Measurements from ENCODE around the gene CHMP6. TPM values are rescaled to one million over a fixed set of nuclear protein-coding genes. Genes with fewer than 3 reads are reported as not detected.

The CHMP6 gene
- total RNA-seq, 1 experiment from 2014 or later: 22.0 TPM

DNA sequence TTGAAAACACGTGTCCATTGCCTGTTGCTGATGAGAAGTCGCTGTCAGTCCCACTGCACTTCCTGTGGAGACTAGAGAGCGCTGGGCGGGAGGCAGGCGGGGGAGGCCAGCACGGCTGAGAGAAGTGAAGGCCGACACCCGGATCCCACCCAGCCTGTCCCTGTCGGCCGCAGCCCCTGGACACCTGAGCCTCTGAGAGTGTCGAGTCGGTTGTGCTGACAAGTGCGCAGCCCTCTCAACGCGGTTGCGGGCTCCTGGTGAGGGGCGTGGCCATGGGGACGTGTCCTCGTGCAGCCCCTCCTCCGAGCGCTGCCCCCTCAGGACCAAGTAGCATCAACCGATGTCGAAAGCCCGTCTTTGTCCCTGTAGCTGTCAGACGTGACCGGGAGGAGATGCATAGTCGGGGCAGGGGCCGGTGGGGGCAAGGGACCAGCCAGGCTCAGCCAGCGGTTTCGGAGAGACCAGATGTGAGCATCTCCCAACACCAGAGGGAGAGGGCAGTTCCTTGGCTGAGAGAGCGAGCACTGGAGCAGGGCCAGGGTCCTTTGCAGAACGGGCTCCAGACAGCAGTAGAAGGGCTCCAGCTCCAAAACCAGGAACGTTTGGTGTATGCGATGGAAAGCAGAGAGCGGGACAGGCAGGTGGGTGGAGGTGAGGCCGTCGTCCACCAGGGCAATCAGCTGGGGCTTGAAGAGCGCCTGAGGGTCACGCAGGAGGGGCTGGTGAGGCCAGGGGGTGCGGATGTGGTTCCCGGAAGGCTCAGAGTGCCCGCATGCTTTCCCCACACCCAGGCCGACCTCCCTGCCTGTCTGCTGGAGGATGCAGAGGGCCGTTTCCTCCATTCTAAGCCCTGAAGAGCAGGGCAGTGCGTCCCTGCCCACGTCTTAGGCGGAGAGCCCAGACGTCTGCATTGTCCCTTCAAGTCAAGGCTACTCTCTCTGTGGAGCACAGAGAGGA is 43.3 kb upstream of the CHMP6 start:
- DNase-seq (ENCODE audit: low read depth, low spot score) (no peak), ATAC-seq (0 out of 2 replicates have a peak, but pooled peaks have one; percentile 9)
- CTCF ChIA-PET: no interaction called here
- RAD21 ChIA-PET (ENCODE audit: low non-redundant PET in 1 of 2, low total read pairs in 2 of 2, uncharacterized antibody in 2 of 2, unreplicated experiment in 2 of 2): no interaction called here
- H3K36me3 ChIP-seq (ENCODE audit: control insufficient read depth in 1 of 2, insufficient read depth in 2 of 2, low read length in 2 of 2): peaks cover 7 to 20% of the 10 kb centered on the region in 2 experiments; a peak in 3 of 4 replicates
- no peaks in the 10 kb centered on the region for H3K9me3 ChIP-seq (ENCODE audit: control insufficient read depth in 1 of 2, insufficient read depth in 1 of 2, low read depth in 1 of 2, low read length in 2 of 2)
- BruUV-seq (replicated peaks): no TSS peak
- intact Hi-C loops (cut with micrococcal nuclease): no loop called here
- no peaks in the 10 kb centered on the region for H3K4me1 ChIP-seq (ENCODE audit: control insufficient read depth in 1 of 2, insufficient read depth in 2 of 2, low read length in 2 of 2)
- POLR2A ChIA-PET: no interaction called here
- no peak overlapping the region for H3K27ac ChIP-seq (ENCODE audit: low read depth, low read length)
- TF ChIP-seq CEBPB (IDR thresholded peaks at IDR 0.05; ENCODE audit: low read depth) (no peak), EZH2 (IDR thresholded peaks at IDR 0.05) (no peak), POLR2A (IDR thresholded peaks at IDR 0.05; ENCODE audit: borderline replicate concordance, extremely low read depth, insufficient read depth, insufficient read length) (no peak), ZNF274 (IDR thresholded peaks at IDR 0.05; ENCODE audit: low read depth, low read length) (no peak), SRF (IDR thresholded peaks at IDR 0.05; ENCODE audit: low read depth) (no peak), SP1 (IDR thresholded peaks at IDR 0.05; ENCODE audit: low read depth) (no peak), JUND (IDR thresholded peaks at IDR 0.05) (no peak), SIN3A (IDR thresholded peaks at IDR 0.05; ENCODE audit: low read depth) (no peak), EZH2phosphoT487 (IDR thresholded peaks at IDR 0.05; ENCODE audit: borderline replicate concordance) (no peak)
- TF ChIP-seq, protein P1, sequence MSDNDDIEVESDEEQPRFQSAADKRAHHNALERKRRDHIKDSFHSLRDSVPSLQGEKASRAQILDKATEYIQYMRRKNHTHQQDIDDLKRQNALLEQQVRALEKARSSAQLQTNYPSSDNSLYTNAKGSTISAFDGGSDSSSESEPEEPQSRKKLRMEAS (IDR thresholded peaks at IDR 0.05): no peak
- TF ChIP-seq, protein P2, sequence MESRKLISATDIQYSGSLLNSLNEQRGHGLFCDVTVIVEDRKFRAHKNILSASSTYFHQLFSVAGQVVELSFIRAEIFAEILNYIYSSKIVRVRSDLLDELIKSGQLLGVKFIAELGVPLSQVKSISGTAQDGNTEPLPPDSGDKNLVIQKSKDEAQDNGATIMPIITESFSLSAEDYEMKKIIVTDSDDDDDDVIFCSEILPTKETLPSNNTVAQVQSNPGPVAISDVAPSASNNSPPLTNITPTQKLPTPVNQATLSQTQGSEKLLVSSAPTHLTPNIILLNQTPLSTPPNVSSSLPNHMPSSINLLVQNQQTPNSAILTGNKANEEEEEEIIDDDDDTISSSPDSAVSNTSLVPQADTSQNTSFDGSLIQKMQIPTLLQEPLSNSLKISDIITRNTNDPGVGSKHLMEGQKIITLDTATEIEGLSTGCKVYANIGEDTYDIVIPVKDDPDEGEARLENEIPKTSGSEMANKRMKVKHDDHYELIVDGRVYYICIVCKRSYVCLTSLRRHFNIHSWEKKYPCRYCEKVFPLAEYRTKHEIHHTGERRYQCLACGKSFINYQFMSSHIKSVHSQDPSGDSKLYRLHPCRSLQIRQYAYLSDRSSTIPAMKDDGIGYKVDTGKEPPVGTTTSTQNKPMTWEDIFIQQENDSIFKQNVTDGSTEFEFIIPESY (IDR thresholded peaks at IDR 0.05; ENCODE audit: extremely low read depth, insufficient replicate concordance, low read length): no peak
- H3K79me2 ChIP-seq (ENCODE audit: insufficient read depth, low read length): no peaks in the 10 kb centered on the region
- no peaks in the 10 kb centered on the region for H4K20me1 ChIP-seq (ENCODE audit: insufficient read depth)
- no peak overlapping the region for H3K4me2 ChIP-seq (ENCODE audit: low read length)
- no peaks in the 10 kb centered on the region for H3K9me2 ChIP-seq (ENCODE audit: insufficient read depth)
- H3K9ac ChIP-seq (ENCODE audit: low read length): no peak overlapping the region
- H3K4me3 ChIP-seq (replicated peaks in 1 of 2; ENCODE audit: low read depth in 1 of 2, low read length in 2 of 2): no peak overlapping the region
- H2AFZ ChIP-seq (ENCODE audit: low read depth, low read length, poor library complexity, severe bottlenecking): no peak overlapping the region
- H3K27me3 ChIP-seq (ENCODE audit: insufficient read depth, low read length): no peaks in the 10 kb centered on the region
